HL-60/S4 treated with phorbol 12-myristate 13-acetate at 8.2 ng/mL for 4 days and 3 days (cell line): ENCODE results near the gene ASXL1.
"Not testable (repeated sequence)": the region's sequence is repeated elsewhere in the genome, so short reads cannot be mapped to it uniquely, and the experiment has no call there.

Experiments
- in situ Hi-C: fragments of 300-500 bp; cut with MboI; formaldehyde crosslinking; loops from 2 replicates; pipeline ENCODE4 v1.15.0; 2022; ENCODE audit warnings: low sequenced_read_pairs

Gene ASXL1

DNA sequence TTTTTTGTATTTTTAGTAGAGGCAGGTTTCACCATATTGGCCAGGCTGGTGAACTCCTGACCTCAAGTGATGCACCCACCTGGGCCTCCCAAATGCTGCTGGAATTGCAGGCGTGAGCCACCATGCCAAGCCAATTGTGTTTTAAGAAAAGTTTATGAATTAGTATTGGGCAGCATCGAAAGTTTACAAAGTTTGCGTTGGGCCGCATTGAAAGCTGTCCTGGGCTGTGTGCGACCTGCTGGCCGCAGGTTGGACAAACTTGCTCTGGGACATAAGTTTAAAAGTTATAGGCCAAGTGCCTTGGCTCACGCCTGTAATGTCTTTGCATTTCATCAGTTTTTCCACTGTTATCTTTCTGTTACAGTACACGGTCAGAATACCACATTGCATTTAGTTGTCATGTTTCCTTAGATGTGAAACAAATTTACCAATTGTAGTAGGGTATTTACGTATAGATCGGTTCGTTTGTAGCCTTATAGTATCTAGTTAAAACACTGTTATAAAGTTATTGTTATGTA is 39.5 kb downstream of the ASXL1 start:
- in situ Hi-C loops = no loop called here

GRCh38 chr20:32400476-32400875 is 42.3 kb downstream of the ASXL1 start:
- in situ Hi-C loops = no loop called here

DNA sequence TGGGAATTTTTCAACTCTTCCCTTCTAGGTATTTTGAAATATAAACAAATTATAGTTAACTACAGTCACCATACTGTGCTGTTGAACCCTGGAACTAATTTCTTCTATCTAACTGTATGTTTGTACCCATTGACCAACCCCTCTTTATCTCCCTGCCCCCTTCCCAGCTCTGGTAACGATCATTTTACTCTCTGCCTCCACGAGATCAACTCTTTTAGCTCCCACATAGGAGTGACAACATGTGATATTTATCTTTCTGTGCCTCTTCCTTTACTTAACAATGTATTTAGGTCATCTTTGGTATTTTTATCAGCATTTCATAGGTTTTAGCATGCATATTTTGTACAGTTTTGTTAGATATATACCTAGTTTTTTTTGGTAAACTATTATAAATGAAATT is 45.9 kb downstream of the ASXL1 start:
- in situ Hi-C loops = no loop called here

DNA sequence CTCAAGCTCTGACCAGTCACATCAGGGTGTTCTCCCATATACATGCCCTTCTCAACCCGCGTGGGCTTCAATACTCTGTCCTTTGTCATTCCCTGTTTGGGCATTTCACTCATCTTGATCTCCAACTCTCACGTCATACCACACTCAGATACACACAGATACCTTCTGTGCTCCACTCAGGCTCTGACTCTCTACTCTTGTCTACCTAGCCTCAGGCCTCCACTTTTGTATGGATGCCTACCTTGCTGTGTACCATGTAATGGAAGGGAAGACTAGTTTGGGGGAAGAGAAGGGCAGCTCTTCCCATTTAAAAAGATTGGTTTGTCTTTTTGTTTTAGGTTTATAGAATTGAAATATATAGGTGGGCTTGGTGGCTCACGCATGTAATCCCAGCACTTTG is 48.6 kb downstream of the ASXL1 start:
- in situ Hi-C loops = no loop called here

- in situ Hi-C loops = not testable (repeated sequence)
These were observed 49.1 kb downstream of the ASXL1 start for GRCh38 chr20:32407131-32407750.

- in situ Hi-C loops = no loop called here
These were observed 54.0 kb downstream of the ASXL1 start for GRCh38 chr20:32411955-32412706.

- in situ Hi-C loops = no loop called here
These were observed 57.4 kb downstream of the ASXL1 start for GRCh38 chr20:32415494-32415893.

- in situ Hi-C loops = no loop called here
These were observed 58.1 kb downstream of the ASXL1 start for GRCh38 chr20:32416206-32416605.

- in situ Hi-C loops = no loop called here
These were observed 60.2 kb downstream of the ASXL1 start for GRCh38 chr20:32418376-32418775.

DNA sequence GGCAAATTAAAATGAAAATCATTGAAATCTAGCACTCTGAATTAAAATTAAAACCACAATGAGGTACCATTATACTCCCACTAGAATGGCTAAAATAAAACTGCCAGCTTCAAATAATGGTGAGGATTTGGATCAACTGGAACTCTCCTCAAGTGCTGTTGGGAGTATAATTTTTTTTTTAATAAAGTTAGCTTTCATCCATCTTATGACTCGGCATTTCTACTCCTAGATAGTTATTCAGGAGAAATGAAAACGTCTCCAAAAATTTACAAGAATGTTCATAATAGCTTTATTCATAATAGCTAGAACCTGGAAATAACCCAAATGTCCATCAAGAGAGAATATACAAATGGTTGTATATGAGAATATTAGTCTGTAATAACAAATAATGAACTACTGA is 63.2 kb downstream of the ASXL1 start:
- in situ Hi-C loops = no loop called here

- in situ Hi-C loops = no loop called here
These were observed 69.9 kb downstream of the ASXL1 start for GRCh38 chr20:32427996-32428395.

- in situ Hi-C loops = no loop called here
These were observed 71.2 kb downstream of the ASXL1 start for GRCh38 chr20:32429343-32429742.

DNA sequence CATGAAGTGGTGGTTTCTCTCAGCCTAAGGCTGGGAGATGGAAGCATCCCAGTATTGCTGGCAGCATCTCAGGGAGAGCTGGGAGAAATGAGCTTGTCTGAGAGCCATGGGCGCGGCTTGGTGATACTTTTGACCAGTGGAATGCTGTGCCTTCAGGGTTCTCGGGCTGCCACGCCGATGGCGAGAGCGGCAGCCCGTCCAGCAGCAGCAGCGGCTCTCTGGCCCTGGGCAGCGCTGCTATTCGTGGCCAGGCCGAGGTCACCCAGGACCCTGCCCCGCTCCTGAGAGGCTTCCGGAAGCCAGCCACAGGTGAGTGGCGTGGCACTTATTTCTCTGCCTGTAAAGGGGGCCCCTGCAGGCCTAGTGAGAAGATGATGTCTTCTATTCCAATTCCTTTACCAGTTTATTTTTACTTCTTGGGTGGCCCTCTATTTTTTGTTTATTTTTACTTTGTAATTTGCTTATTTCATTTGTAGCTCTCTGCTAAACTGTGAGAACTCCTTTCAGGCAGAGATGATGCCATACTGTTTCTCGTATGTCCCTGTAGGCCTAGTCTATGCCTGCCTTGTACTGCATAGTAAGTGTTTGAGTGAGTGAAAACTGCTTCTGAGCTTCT is 71.7 kb downstream of the ASXL1 start:
- in situ Hi-C loops = no loop called here

- in situ Hi-C loops = no loop called here
These were observed 73.3 kb downstream of the ASXL1 start for GRCh38 chr20:32431457-32431856.

GRCh38 chr20:32432277-32432676 is 74.1 kb downstream of the ASXL1 start:
- in situ Hi-C loops = no loop called here

DNA sequence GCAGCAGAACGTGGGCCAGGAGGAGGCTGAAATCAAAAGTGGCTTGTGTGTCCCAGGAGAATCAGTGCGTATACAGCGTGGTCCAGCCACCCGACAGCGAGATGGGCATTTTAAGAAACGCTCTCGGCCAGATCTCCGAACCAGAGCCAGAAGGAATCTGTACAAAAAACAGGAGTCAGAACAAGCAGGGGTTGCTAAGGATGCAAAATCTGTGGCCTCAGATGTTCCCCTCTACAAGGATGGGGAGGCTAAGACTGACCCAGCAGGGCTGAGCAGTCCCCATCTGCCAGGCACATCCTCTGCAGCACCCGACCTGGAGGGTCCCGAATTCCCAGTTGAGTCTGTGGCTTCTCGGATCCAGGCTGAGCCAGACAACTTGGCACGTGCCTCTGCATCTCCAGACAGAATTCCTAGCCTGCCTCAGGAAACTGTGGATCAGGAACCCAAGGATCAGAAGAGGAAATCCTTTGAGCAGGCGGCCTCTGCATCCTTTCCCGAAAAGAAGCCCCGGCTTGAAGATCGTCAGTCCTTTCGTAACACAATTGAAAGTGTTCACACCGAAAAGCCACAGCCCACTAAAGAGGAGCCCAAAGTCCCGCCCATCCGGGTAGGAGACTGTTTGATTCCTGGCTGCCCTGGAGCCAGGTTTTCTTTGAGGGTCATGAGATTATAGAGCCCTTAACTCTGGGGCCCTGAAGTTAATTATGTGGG is 75.3 kb downstream of the ASXL1 start:
- in situ Hi-C loops = no loop called here

DNA sequence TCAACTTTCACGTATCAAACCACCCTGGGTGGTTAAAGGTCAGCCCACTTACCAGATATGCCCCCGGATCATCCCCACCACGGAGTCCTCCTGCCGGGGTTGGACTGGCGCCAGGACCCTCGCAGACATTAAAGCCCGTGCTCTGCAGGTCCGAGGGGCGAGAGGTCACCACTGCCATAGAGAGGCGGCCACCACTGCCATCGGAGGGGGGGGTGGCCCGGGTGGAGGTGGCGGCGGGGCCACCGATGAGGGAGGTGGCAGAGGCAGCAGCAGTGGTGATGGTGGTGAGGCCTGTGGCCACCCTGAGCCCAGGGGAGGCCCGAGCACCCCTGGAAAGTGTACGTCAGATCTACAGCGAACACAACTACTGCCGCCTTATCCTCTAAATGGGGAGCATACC is 76.3 kb downstream of the ASXL1 start:
- in situ Hi-C loops = no loop called here

DNA sequence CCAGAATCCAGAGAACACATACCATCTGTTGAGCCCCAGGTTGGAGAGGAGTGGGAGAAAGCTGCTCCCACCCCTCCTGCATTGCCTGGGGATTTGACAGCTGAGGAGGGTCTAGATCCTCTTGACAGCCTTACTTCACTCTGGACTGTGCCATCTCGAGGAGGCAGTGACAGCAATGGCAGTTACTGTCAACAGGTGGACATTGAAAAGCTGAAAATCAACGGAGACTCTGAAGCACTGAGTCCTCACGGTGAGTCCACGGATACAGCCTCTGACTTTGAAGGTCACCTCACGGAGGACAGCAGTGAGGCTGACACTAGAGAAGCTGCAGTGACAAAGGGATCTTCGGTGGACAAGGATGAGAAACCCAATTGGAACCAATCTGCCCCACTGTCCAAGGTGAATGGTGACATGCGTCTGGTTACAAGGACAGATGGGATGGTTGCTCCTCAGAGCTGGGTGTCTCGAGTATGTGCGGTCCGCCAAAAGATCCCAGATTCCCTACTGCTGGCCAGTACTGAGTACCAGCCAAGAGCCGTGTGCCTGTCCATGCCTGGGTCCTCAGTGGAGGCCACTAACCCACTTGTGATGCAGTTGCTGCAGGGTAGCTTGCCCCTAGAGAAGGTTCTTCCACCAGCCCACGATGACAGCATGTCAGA is 77.4 kb downstream of the ASXL1 start:
- in situ Hi-C loops = no loop called here

DNA sequence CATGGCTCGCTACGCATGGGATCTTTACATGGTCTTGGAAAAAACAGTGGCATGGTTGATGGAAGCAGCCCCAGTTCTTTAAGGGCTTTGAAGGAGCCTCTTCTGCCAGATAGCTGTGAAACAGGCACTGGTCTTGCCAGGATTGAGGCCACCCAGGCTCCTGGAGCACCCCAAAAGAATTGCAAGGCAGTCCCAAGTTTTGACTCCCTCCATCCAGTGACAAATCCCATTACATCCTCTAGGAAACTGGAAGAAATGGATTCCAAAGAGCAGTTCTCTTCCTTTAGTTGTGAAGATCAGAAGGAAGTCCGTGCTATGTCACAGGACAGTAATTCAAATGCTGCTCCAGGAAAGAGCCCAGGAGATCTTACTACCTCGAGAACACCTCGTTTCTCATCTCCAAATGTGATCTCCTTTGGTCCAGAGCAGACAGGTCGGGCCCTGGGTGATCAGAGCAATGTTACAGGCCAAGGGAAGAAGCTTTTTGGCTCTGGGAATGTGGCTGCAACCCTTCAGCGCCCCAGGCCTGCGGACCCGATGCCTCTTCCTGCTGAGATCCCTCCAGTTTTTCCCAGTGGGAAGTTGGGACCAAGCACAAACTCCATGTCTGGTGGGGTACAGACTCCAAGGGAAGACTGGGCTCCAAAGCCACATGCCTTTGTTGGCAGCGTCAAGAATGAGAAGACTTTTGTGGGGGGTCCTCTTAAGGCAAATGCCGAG is 78.2 kb downstream of the ASXL1 start:
- in situ Hi-C loops = no loop called here

DNA sequence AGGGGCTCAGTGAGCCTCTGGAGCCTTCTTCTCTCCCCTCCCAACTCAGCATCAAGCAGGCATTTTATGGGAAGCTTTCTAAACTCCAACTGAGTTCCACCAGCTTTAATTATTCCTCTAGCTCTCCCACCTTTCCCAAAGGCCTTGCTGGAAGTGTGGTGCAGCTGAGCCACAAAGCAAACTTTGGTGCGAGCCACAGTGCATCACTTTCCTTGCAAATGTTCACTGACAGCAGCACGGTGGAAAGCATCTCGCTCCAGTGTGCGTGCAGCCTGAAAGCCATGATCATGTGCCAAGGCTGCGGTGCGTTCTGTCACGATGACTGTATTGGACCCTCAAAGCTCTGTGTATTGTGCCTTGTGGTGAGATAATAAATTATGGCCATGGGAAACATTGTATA is 78.8 kb downstream of the ASXL1 start:
- in situ Hi-C loops = no loop called here
